ENCODE data around the gene SLC25A6. TPM values are rescaled to one million over a fixed set of nuclear protein-coding genes. Genes with fewer than 3 reads are reported as not detected.

Gene SLC25A6
- polyA plus RNA-seq, 1 of the 3 experiments (the other 2 are of a cell fraction): 981 TPM

- Histone ChIP-seq H3F3A (replicated peaks; ENCODE audit: insufficient read depth) (peaks cover 7% of the 10 kb centered on the region), H4K20me1 (ENCODE audit: insufficient read depth) (peaks cover 16% of the 10 kb centered on the region), H3K4me1 (ENCODE audit: control insufficient read depth in 1 of 2, insufficient read depth in 2 of 2, low read depth in 1 of 2, low read length in 1 of 2) (peaks cover 5 to 17% of the 10 kb centered on the region in 2 experiments; a peak in 2 of 4 replicates), H3K4me2 (peak overlapping the region; percentile 99), H3K79me2 (ENCODE audit: insufficient read depth) (peaks cover 54% of the 10 kb centered on the region), H3K4me3 (ENCODE audit: low read depth in 2 of 2, low read length in 1 of 2) (no peak overlapping the region), H3K9ac (no peak overlapping the region), H3K27me3 (ENCODE audit: insufficient read depth) (no peaks in the 10 kb centered on the region), H3K27ac (ENCODE audit: low read depth in 2 of 2, low read length in 1 of 2) (no peak overlapping the region), H3K9me3 (no peaks in the 10 kb centered on the region), H2AFZ (ENCODE audit: low read depth) (no peak overlapping the region), H3K36me3 (replicated peaks in 1 of 2; ENCODE audit: control insufficient read depth in 1 of 2, insufficient read depth in 2 of 2, low read length in 1 of 2) (peaks cover 3 to 15% of the 10 kb centered on the region in 2 experiments), H3K9me2 (no peaks in the 10 kb centered on the region)
- whole genome bisulfite sequencing (ENCODE audit: low lambda C conversion rate): 80% methylated on average over 6 of the region's 22 CpGs
- ChIA-PET CTCF (no interaction called here), POLR2A (no interaction called here)
- DNase-seq: no peak
- TF ChIP-seq PBX3 (IDR thresholded peaks at IDR 0.05): no peak
- no peak for TF ChIP-seq FOSL2 (IDR thresholded peaks at IDR 0.05; ENCODE audit: borderline replicate concordance, low read depth)
- no peak for TF ChIP-seq NFIC (IDR thresholded peaks at IDR 0.05; ENCODE audit: borderline replicate concordance)
- TF ChIP-seq USF2 (IDR thresholded peaks at IDR 0.05; ENCODE audit: borderline replicate concordance, low read depth, low read length): no peak
- TF ChIP-seq USF1 (IDR thresholded peaks at IDR 0.05; ENCODE audit: borderline replicate concordance, low read depth): no peak
- no peak for TF ChIP-seq FOXJ3 (CRISPR knock-in tag; IDR thresholded peaks at IDR 0.05)
- TF ChIP-seq REST (IDR thresholded peaks at IDR 0.05; ENCODE audit: low read depth, low read length): no peak
- TF ChIP-seq EZH2phosphoT487 (IDR thresholded peaks at IDR 0.05; ENCODE audit: borderline replicate concordance, low read depth): no peak
- TF ChIP-seq TAF1 (IDR thresholded peaks at IDR 0.05; ENCODE audit: borderline replicate concordance, low read depth, low read length): no peak
- TF ChIP-seq FOXM1 (IDR thresholded peaks at IDR 0.05; ENCODE audit: low read depth): no peak
- no peak for TF ChIP-seq YY1 (IDR thresholded peaks at IDR 0.05; ENCODE audit: low read depth)
- TF ChIP-seq POLR2AphosphoS5 (IDR thresholded peaks at IDR 0.05; ENCODE audit: low read depth, low read length): no peak
- TF ChIP-seq JUND (IDR thresholded peaks at IDR 0.05): no peak
- TF ChIP-seq CTCF (IDR thresholded peaks at IDR 0.05): no peak
- no peak for TF ChIP-seq SIN3A (IDR thresholded peaks at IDR 0.05; ENCODE audit: borderline replicate concordance, low read depth, low read length)
- TF ChIP-seq MXI1 (IDR thresholded peaks at IDR 0.05; ENCODE audit: low read depth, low read length): no peak
- no peak for TF ChIP-seq RAD21 (IDR thresholded peaks at IDR 0.05; ENCODE audit: low read length)
- no peak for TF ChIP-seq RCOR1 (IDR thresholded peaks at IDR 0.05; ENCODE audit: low read length)
- no peak for TF ChIP-seq MAX (IDR thresholded peaks at IDR 0.05; ENCODE audit: low read depth)
These were observed 3.0 kb upstream of the SLC25A6 start for GRCh38 chrX:1394731-1395501.

Measured in SK-N-SH (cell line).